Transverse colon (tissue), 4 donors: Measurements from ENCODE around the gene APBB2. TPM values are rescaled to one million over a fixed set of nuclear protein-coding genes. Genes with fewer than 3 reads are reported as not detected.

Experiments used
- DNase-seq: peaks from one replicate; pipeline ENCODE4 v3.0.0-alpha.2; 2019
- H3K27ac ChIP-seq, 4 donors: fragments of 200-600 bp; sonication (generic); 2 replicates each; pipeline ENCODE4 v1.5.1; 2016 to 2018; ENCODE audit warnings: inconsistent platforms in 4 of 4
- H3K27me3 ChIP-seq: fragments of 200-600 bp; sonication (generic); 2 replicates; pipeline ENCODE4 v1.5.1; 2017; ENCODE audit warnings: inconsistent platforms
- H3K36me3 ChIP-seq, 4 donors: fragments of 200-600 bp; sonication (generic); 2 replicates each; pipeline ENCODE4 v1.5.1; 2017 to 2019; ENCODE audit warnings: inconsistent platforms in 4 of 4
- H3K4me1 ChIP-seq, 4 donors: fragments of 200-600 bp; sonication (generic); 2 replicates each; pipeline ENCODE4 v1.5.1; 2017 to 2020; ENCODE audit warnings: inconsistent platforms in 4 of 4
- H3K4me3 ChIP-seq, 4 donors: fragments of 200-600 bp; sonication (generic); 1 replicate in 1 of 4; 2 replicates in 3 of 4; pipeline versions ENCODE4 v1.5.1 to v1.6.1; 2017 to 2019; ENCODE audit warnings: inconsistent platforms in 4 of 4
- H3K9me3 ChIP-seq, 2 donors: fragments of 200-600 bp; sonication (generic); 2 replicates each; pipeline ENCODE4 v1.5.1; 2017 to 2019; ENCODE audit warnings: inconsistent platforms in 2 of 2
- CTCF ChIP-seq, 5 experiments: fragments of 200-600 bp in 3 of 5; fragments of 450-650 bp in 2 of 5; sonication (generic) in 3 of 5; IDR thresholded peaks; 1 replicate in 2 of 5; 2 replicates in 3 of 5; pipeline ENCODE4 v1.5.1; 2016 to 2017; ENCODE audit warnings: antibody characterized with exemption in 5 of 5, inconsistent platforms in 3 of 5, mild to moderate bottlenecking in 2 of 5, moderate library complexity in 1 of 5
- EP300 ChIP-seq: sonication (generic); formaldehyde crosslinking; IDR thresholded peaks from one replicate; pipeline ENCODE4 v1.6.1; 2017; ENCODE audit warnings: antibody characterized with exemption, low read depth
- POLR2A ChIP-seq: fragments of 450-650 bp; IDR thresholded peaks from one replicate; pipeline ENCODE4 v1.6.1; 2016; ENCODE audit warnings: antibody characterized with exemption, mild to moderate bottlenecking, moderate library complexity
- POLR2AphosphoS5 ChIP-seq, 3 donors: sonication (generic); formaldehyde crosslinking; IDR thresholded peaks; one replicate each; pipeline ENCODE4 v1.6.1; 2016; ENCODE audit warnings: antibody characterized with exemption in 3 of 3
- WGBS, 2 donors: methylation state at CpG; one replicate each; pipeline ENCODE4 v1.1.5; 2018; ENCODE audit warnings: low coverage in 1 of 2; 5-methylcytosine and 5-hydroxymethylcytosine counted together
- in situ Hi-C, 4 donors: fragments of 200-750 bp; cut with MboI; loops; one replicate each; pipeline versions ENCODE4 v1.15.0 to v1.15.1; 2017; ENCODE audit warnings: low sequenced_read_pairs in 3 of 4, low pct_ligation_motif_present in 1 of 4, low pct_unique_long_range_greater_than_20kb in 1 of 4
- intact Hi-C: fragments of 100-400 bp; cut with DNase I; formaldehyde crosslinking; loops from one replicate; pipeline ENCODE4 v1.15.1; 2023; ENCODE audit warnings: low total_unique reads
- total RNA-seq, 4 donors: library from RNA; depleted of rRNA; stranded (reverse); fragments of >200 nt; gene quantifications; one replicate each; pipeline ENCODE4 v1.1.0, GENCODE V29; 2016

APBB2 gene
- total RNA-seq, 4 donors from 2014 or later, result 37.1 to 138 (median 90.1) TPM

GRCh38 chr4:40848251-40848650, 366.1 kb downstream of the APBB2 start:
- H3K9me3 ChIP-seq, result no peaks in the 10 kb centered on the region
- H3K27ac ChIP-seq, result no peak overlapping the region
- TF ChIP-seq EP300, result no peak
- TF ChIP-seq CTCF (IDR thresholded peaks at IDR 0.05), result no peak
- no peak for DNase-seq
- 81% methylated on average over 5 of the region's 5 CpGs; no CpG with 5 or more reads in 1 of the 2 donors for WGBS, 2 donors
- H3K4me1 ChIP-seq, result no peaks in the 10 kb centered on the region
- H3K4me3 ChIP-seq, result no peak overlapping the region
- H3K36me3 ChIP-seq, result no peaks in the 10 kb centered on the region
- in situ Hi-C loops, result no loop called here
- intact Hi-C loops, result no loop called here
- no peaks in the 10 kb centered on the region for H3K27me3 ChIP-seq

DNA sequence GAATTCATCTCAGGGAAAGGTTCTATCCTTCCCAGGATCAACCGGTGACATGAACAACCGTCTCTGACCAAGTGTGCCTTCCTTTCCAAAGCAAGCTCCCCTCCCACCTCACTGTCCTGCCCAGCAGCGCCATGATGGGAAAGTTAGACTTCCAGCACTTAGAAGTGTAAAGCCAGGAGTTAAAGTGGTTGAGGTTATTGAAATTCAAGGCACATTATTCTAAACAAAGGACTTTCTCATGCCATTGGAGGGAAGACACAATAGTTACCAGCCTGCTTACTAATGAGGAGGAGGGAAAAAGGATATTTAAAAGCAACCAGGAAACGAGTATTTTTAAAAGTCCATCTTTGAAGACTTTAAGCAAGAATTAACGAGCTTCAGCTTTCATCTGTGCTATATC, 367.8 kb downstream of the APBB2 start:
- 85% methylated on average over 2 to 5 of the region's 5 CpGs for WGBS, 2 donors
- H3K9me3 ChIP-seq, result no peaks in the 10 kb centered on the region
- in situ Hi-C loops (no loop called here), intact Hi-C loops (no loop called here)
- H3K27me3 ChIP-seq, result no peaks in the 10 kb centered on the region
- H3K4me3 ChIP-seq, result no peak overlapping the region
- H3K27ac ChIP-seq, result no peak overlapping the region
- H3K4me1 ChIP-seq, result no peaks in the 10 kb centered on the region
- TF ChIP-seq POLR2A (no peak), EP300 (no peak), CTCF (IDR thresholded peaks at IDR 0.05) (no peak), POLR2AphosphoS5 (IDR thresholded peaks at IDR 0.05) (no peak)
- no peaks in the 10 kb centered on the region for H3K36me3 ChIP-seq
- no peak for DNase-seq

DNA sequence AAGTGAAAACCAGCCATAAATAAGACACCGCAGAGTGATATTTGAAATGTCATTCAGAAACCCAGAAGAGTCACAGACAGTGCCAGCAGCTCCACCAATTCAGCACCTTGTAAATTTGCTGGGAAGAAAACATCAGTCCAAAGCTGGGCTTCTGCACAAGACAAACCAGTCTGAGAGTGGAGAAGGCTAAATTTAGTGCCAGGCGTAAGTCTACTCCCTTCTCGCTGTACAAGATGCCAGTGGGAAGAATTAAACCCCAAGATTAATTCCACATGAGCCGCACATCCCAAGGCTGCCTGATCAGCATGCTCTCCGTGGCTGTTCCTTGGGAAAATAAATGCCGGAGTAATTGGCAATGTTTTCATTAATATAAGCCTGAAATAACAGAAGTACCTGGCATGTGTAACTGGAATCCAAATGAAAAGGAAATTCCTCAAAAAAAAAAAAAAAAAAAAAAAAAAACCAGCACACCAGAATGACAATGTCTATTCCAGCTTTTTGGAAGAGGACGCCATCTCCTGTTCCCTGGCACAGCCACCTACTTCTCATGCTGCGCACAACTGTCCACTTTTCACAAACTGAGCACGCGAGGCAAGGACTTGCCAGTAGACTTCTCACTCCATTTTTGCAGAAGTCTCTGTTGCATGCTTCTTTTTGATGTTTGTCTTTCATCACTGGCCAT, 369.0 kb downstream of the APBB2 start:
- WGBS, 2 donors, result 70 to 89% methylated on average over 4 to 10 of the region's 10 CpGs
- no peak overlapping the region for H3K27ac ChIP-seq
- in situ Hi-C loops, result no loop called here

DNA sequence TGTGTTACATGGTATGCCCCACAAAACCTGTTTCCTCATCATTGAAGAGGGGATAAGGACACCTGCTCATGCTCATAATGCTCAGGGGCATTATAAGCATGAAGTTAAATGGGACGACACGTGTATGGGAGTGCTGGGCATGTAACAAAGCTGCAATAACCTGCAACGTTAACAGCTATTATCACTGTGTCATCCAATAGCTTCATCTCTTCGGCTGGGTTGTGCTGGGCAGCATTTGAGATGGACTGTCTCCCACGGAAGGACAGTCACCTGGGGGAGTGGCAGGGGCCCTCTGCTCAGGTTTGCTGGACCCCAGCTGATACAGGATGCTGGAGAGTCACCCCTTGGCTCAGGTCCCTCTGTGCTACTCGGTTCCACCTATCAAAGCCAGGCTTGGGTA, 370.1 kb downstream of the APBB2 start:
- 82% methylated on average over 6 of the region's 6 CpGs; no CpG with 5 or more reads in 1 of the 2 donors for WGBS, 2 donors
- TF ChIP-seq EP300, result no peak
- TF ChIP-seq POLR2A, result no peak
- no peak for TF ChIP-seq CTCF (IDR thresholded peaks at IDR 0.05)
- TF ChIP-seq POLR2AphosphoS5 (IDR thresholded peaks at IDR 0.05), result no peak
- Histone ChIP-seq H3K4me1 (no peaks in the 10 kb centered on the region), H3K4me3 (no peak overlapping the region), H3K27me3 (no peaks in the 10 kb centered on the region), H3K36me3 (no peaks in the 10 kb centered on the region), H3K27ac (no peak overlapping the region), H3K9me3 (no peaks in the 10 kb centered on the region)
- in situ Hi-C loops, result no loop called here
- intact Hi-C loops, result no loop called here
- DNase-seq, result no peak

More for the DNA sequence above, 369.0 kb downstream of the APBB2 start:
- intact Hi-C loops, result no loop called here
- no peaks in the 10 kb centered on the region for H3K27me3 ChIP-seq
- no peak for DNase-seq
- no peaks in the 10 kb centered on the region for H3K36me3 ChIP-seq
- H3K4me3 ChIP-seq, result no peak overlapping the region
- TF ChIP-seq POLR2AphosphoS5 (IDR thresholded peaks at IDR 0.05), result no peak
- TF ChIP-seq POLR2A, result no peak
- no peak for TF ChIP-seq EP300
- no peak for TF ChIP-seq CTCF (IDR thresholded peaks at IDR 0.05)
- H3K9me3 ChIP-seq, result no peaks in the 10 kb centered on the region
- no peaks in the 10 kb centered on the region for H3K4me1 ChIP-seq
